GM12875 (cell line): Measurements from ENCODE around the gene TLE3.

ENCODE experiments used
- H3K4me3 ChIP-seq: one replicate; pipeline ENCODE4 v1.5.1; 2011; ENCODE audit warnings: low read depth, low read length, control low read depth
- CTCF ChIP-seq: IDR thresholded peaks from 2 replicates; pipeline ENCODE4 v1.5.1; 2011; ENCODE audit warnings: low read depth, mild to moderate bottlenecking, control low read depth, inconsistent platforms, low read length, moderate library complexity, borderline replicate concordance; ENCODE audit not compliant: insufficient read depth

TLE3 gene

DNA sequence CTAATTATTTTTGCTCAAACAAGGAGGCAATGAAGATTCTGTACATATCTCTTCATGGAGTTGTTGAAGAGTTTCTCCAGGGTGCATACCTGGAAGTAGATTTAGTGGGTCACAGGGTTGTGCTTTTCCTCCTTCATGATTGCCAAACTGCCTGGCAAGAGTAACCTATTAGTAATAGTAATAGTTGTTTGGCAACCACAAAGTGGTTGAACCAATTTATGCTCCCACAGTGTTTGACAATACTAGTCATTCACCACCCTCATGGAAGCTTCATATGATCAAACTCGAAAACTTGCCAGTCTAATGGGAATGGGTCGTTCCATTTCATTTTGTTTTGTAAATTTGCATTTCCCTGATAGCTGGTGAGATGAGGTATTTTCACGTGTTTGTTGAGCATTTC, 57.8 kb downstream of the TLE3 start:
- TF ChIP-seq CTCF = no peak
- H3K4me3 ChIP-seq = no peak overlapping the region

DNA sequence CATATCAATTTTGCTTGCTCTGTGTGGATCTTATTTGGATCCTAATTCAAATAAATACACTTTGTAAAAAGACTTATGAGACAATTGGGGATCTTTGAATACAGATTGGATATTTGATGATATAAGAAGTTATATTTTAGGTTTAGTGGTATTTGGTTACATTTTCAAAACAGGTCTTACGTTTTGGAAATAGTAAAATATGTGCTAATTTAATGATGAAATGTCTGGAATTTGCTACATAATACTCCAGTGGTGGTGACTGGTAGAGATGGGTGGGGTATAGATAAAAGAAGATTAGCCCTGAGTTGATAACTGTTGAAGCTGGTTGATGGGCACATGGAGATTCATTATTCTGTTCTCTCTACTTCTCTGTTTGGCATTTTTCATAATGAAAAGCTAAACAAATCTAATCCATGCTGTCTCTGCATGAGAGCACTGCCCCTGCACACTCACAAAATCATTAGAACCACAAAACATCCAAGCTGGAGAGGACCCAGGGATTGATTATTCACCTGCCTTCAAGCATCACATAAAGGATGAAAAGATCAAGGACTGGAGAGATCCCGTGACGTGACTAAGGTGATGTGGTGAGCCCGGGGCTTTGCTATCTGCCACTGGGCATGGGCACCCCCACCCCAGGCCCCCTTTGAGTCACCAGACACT, 58.9 kb downstream of the TLE3 start:
- TF ChIP-seq CTCF = no peak
- no peak overlapping the region for H3K4me3 ChIP-seq

DNA sequence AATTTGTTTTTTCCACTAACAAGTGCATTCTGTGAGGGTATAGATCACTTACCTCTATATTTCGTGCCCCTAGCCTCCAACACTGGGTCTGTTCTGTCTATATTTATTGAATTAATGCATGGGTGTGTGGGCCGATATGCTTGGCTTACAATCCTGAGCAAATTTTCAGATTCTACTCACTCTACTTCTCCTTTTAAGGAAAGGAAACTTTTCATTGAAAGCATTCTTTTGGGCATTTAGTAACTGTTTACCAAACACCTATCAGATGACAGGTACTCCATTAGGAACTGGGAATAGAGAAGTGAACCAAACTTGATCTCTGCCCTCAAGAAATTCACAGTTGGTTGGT, 60.5 kb downstream of the TLE3 start:
- no peak for TF ChIP-seq CTCF
- H3K4me3 ChIP-seq = no peak overlapping the region

DNA sequence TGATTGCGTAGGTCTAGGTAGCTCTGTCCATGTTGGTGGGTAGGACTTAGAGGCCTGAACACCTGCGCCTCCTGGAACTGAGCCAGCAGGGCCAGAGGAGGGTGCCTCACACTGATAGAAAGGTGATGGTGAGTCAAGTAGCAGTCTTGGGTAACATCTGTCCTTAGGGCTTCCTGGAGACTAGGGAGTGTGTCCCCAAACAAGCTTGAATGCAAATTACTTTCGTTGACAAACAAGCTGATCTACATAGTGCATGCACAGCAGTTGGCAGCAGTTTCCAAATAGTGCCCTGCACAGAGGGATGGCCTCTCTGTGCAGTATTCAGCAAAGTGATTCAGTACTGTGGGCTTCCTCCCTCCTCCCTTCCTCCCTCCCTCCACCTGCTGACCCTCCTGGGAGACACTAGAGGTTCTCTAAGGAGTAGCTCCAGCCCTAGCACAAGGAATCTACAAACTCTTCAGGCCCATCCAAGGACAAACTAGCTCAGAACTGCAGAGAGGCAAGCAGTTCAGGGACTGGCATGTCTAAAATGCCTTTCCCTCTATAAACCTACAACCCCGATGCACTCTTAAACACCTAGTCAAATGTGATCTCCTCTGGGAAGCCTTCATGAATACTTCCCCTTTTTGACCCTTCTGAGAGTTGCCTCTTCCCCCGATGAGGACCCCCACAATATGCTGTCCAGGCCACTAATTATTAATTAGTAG, 61.0 kb downstream of the TLE3 start:
- H3K4me3 ChIP-seq = no peak overlapping the region
- no peak for TF ChIP-seq CTCF

DNA sequence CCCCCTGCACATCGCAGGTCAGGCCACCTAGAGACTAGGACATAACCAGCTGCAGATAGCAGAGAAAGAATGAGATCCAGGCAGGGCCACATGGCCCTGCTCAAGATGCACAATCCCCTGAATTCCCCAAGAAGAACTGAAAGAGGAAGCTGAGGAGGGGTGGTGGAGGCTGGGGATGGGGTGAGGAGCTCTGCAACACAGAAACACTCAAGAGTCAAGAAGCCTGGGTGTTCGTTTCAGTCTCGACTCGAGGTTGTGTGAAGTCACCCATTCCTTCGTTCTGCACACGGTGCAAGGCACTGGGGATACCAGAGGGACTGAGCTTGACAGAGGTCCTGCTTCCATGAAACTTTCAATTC, 62.0 kb downstream of the TLE3 start:
- TF ChIP-seq CTCF = no peak

GRCh38 chr15:70035051-70035718, 62.5 kb downstream of the TLE3 start:
- H3K4me3 ChIP-seq = no peak overlapping the region

More for the DNA sequence above, 62.0 kb downstream of the TLE3 start:
- H3K4me3 ChIP-seq = no peak overlapping the region

More at GRCh38 chr15:70035051-70035718, 62.5 kb downstream of the TLE3 start:
- TF ChIP-seq CTCF = no peak
